Trophoblast cell (in vitro differentiated cells and primary cell): Measurements from ENCODE around the gene DZANK1.
A peak's percentile ranks its signal among the peaks of the same experiment; 100 is the strongest.

ENCODE experiments used
- DNase-seq, 2 donors: peaks; one replicate each; pipeline ENCODE4 v3.0.0-alpha.2; 2016
- H2AFZ ChIP-seq: 2 replicates; pipeline ENCODE4 v1.6.1; 2013; ENCODE audit warnings: low read length, moderate library complexity, mild to moderate bottlenecking; ENCODE audit not compliant: insufficient read depth, poor library complexity
- H2AK5ac ChIP-seq: 2 replicates; pipeline ENCODE4 v1.6.1; 2013; ENCODE audit warnings: mild to moderate bottlenecking, low read length
- H2BK120ac ChIP-seq: 2 replicates; pipeline ENCODE4 v1.6.1; 2013; ENCODE audit warnings: low read length, mild to moderate bottlenecking, moderate library complexity; ENCODE audit not compliant: insufficient read depth, poor library complexity
- H2BK12ac ChIP-seq: 2 replicates; pipeline ENCODE4 v1.6.1; 2013; ENCODE audit warnings: mild to moderate bottlenecking, low read length, moderate library complexity
- H2BK5ac ChIP-seq: 2 replicates; pipeline ENCODE4 v1.6.1; 2013; ENCODE audit warnings: low read length, low read depth, moderate library complexity, mild to moderate bottlenecking; ENCODE audit not compliant: poor library complexity
- H3K14ac ChIP-seq: 2 replicates; pipeline ENCODE4 v1.6.1; 2013; ENCODE audit warnings: mild to moderate bottlenecking, low read length
- H3K18ac ChIP-seq: 2 replicates; pipeline ENCODE4 v1.6.1; 2013; ENCODE audit warnings: mild to moderate bottlenecking, low read length
- H3K23ac ChIP-seq: 2 replicates; pipeline ENCODE4 v1.6.1; 2013; ENCODE audit warnings: low read length
- H3K27ac ChIP-seq: 2 replicates; pipeline ENCODE4 v1.5.1; 2013; ENCODE audit warnings: low read depth, mild to moderate bottlenecking, inconsistent platforms, low read length, moderate library complexity
- H3K27me3 ChIP-seq: 2 replicates; pipeline ENCODE4 v1.6.1; 2013; ENCODE audit warnings: inconsistent platforms, mild to moderate bottlenecking, low read length, moderate library complexity; ENCODE audit not compliant: insufficient read depth
- H3K36me3 ChIP-seq, 2 experiments: 1 replicate in 1 of 2; 2 replicates in 1 of 2; pipeline ENCODE4 v1.6.1; 2013; ENCODE audit warnings: low read length in 2 of 2, mild to moderate bottlenecking in 2 of 2, moderate library complexity in 1 of 2; ENCODE audit not compliant: insufficient read depth in 2 of 2, control insufficient read depth in 1 of 2
- H3K4ac ChIP-seq: 2 replicates; pipeline ENCODE4 v1.6.1; 2013; ENCODE audit warnings: low read depth, mild to moderate bottlenecking, low read length, moderate library complexity
- H3K4me1 ChIP-seq, 2 experiments: 1 replicate in 1 of 2; 2 replicates in 1 of 2; pipeline ENCODE4 v1.6.1; 2013; ENCODE audit warnings: low read length in 2 of 2, mild to moderate bottlenecking in 2 of 2, moderate library complexity in 1 of 2; ENCODE audit not compliant: insufficient read depth in 2 of 2, control insufficient read depth in 1 of 2
- H3K4me2 ChIP-seq: 2 replicates; pipeline ENCODE4 v1.6.1; 2013; ENCODE audit warnings: inconsistent platforms, mild to moderate bottlenecking, low read length, moderate library complexity
- H3K4me3 ChIP-seq: 2 replicates; pipeline ENCODE4 v1.5.1; 2013; ENCODE audit warnings: mild to moderate bottlenecking, low read depth, low read length, inconsistent platforms
- H3K79me1 ChIP-seq: one replicate; pipeline ENCODE4 v1.6.1; 2013; ENCODE audit warnings: low read length
- H3K79me2 ChIP-seq: 2 replicates; pipeline ENCODE4 v1.6.1; 2013; ENCODE audit warnings: low read length, mild to moderate bottlenecking; ENCODE audit not compliant: control insufficient read depth, insufficient read depth, poor library complexity
- H3K9ac ChIP-seq: 2 replicates; pipeline ENCODE4 v1.6.1; 2013; ENCODE audit warnings: mild to moderate bottlenecking, low read length
- H3K9me3 ChIP-seq: 2 replicates; pipeline ENCODE4 v1.6.1; 2013; ENCODE audit warnings: low read depth, mild to moderate bottlenecking, control low read depth, inconsistent platforms, low read length; ENCODE audit not compliant: insufficient read depth
- H4K12ac ChIP-seq: 2 replicates; pipeline ENCODE4 v1.6.1; 2013; ENCODE audit warnings: low read depth, mild to moderate bottlenecking, low read length, moderate library complexity
- H4K8ac ChIP-seq: 2 replicates; pipeline ENCODE4 v1.6.1; 2013; ENCODE audit warnings: low read depth, mild to moderate bottlenecking, low read length, moderate library complexity
- H4K91ac ChIP-seq: one replicate; pipeline ENCODE4 v1.6.1; 2013; ENCODE audit warnings: low read depth, mild to moderate bottlenecking, low read length, moderate library complexity
- WGBS: extraction: QIAGEN DNeasy Blood & Tissue Kit; methylation state at CpG from one replicate; pipeline ENCODE4 v1.1.7; 2013; ENCODE audit warnings: missing lambda C conversion rate; ENCODE audit not compliant: insufficient read length, insufficient coverage; ENCODE audit errors: extremely low coverage; 5-methylcytosine and 5-hydroxymethylcytosine counted together

Gene DZANK1

DNA sequence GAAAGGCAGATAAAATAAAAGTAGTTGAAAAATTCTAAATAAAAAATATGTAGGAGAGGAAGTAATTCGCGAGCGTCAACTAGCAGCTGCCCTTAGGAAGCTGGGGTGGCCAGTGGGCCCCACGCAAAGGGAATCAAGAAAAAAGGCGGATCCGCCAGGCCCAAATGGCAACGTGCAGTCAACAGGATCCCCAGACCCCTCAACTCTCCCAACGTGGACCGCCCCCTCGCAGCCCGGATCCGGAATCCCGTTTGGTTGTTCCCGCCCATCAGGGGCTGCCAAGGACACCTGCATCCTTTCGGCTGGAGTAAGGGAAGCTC is 296 bp downstream of the DZANK1 start:
- no peaks in the 10 kb centered on the region for H3K9me3 ChIP-seq
- WGBS = no CpG with 5 or more reads among the region's 15 CpGs
- H3K27me3 ChIP-seq = no peaks in the 10 kb centered on the region
- no peaks in the 10 kb centered on the region for H3K79me2 ChIP-seq
- H2BK12ac ChIP-seq = no peak overlapping the region
- H4K91ac ChIP-seq = no peak overlapping the region
- no peak overlapping the region for H3K23ac ChIP-seq
- peak overlapping the region; percentile 62 for H4K8ac ChIP-seq
- no peak overlapping the region for H2AK5ac ChIP-seq
- no peak for DNase-seq
- H2BK120ac ChIP-seq = no peak overlapping the region
- H4K12ac ChIP-seq = no peak overlapping the region
- peaks cover 2 to 5% of the 10 kb centered on the region in 2 experiments for H3K4me1 ChIP-seq
- H3K27ac ChIP-seq = no peak overlapping the region
- peak overlapping the region; percentile 62 for H3K9ac ChIP-seq
- peak overlapping the region; percentile 87 for H3K4me3 ChIP-seq
- H2AFZ ChIP-seq = peak overlapping the region; percentile 75
- peak overlapping the region; percentile 78 for H3K4me2 ChIP-seq
- H3K36me3 ChIP-seq = peaks cover 6 to 12% of the 10 kb centered on the region in 2 experiments
- no peak overlapping the region for H2BK5ac ChIP-seq
- peaks cover 5% of the 10 kb centered on the region for H3K79me1 ChIP-seq
- no peak overlapping the region for H3K14ac ChIP-seq
- no peak overlapping the region for H3K4ac ChIP-seq
- no peak overlapping the region for H3K18ac ChIP-seq

GRCh38 chr20:18465536-18466200 is 1.2 kb downstream of the DZANK1 start:
- H3K4ac ChIP-seq = no peak overlapping the region
- no peaks in the 10 kb centered on the region for H3K79me2 ChIP-seq
- no peak overlapping the region for H3K27ac ChIP-seq
- DNase-seq = no peak
- H2BK12ac ChIP-seq = no peak overlapping the region
- H4K91ac ChIP-seq = no peak overlapping the region
- no peak overlapping the region for H3K4me3 ChIP-seq
- H2AFZ ChIP-seq = no peak overlapping the region
- no peak overlapping the region for H3K9ac ChIP-seq
- WGBS = no CpG with 5 or more reads among the region's 6 CpGs
- no peaks in the 10 kb centered on the region for H3K9me3 ChIP-seq
- no peak overlapping the region for H3K18ac ChIP-seq
- no peak overlapping the region for H4K8ac ChIP-seq
- no peak overlapping the region for H3K23ac ChIP-seq
- H4K12ac ChIP-seq = no peak overlapping the region
- no peaks in the 10 kb centered on the region for H3K27me3 ChIP-seq
- no peak overlapping the region for H2BK120ac ChIP-seq
- no peak overlapping the region for H2AK5ac ChIP-seq
- peaks cover 5% of the 10 kb centered on the region for H3K79me1 ChIP-seq
- H3K4me1 ChIP-seq = peaks cover 2 to 5% of the 10 kb centered on the region in 2 experiments
- H3K36me3 ChIP-seq = peaks cover 2 to 4% of the 10 kb centered on the region in 2 experiments
- no peak overlapping the region for H3K4me2 ChIP-seq
- H2BK5ac ChIP-seq = no peak overlapping the region
- no peak overlapping the region for H3K14ac ChIP-seq

DNA sequence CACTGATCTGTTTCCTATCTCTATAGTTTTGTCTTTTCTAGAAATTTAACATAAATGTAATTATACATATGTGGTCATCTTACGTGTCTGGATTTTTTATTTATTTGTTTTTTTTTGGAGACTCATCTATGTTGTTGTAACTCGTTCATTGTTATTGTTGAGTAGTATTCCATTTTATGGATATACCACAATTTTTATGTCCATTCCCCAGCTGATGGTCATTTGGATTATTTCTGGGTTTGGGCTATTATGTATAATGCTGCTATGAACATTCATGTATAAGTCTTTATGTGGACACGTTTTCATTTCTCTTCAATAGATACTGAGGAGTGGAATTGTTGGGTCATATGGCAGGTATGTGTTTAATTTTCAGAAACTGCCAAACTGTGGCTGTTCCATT is 10.2 kb downstream of the DZANK1 start:
- Histone ChIP-seq H3K9ac (no peak overlapping the region), H4K91ac (no peak overlapping the region), H3K18ac (no peak overlapping the region), H3K9me3 (peaks cover 2% of the 10 kb centered on the region), H2AK5ac (no peak overlapping the region), H3K79me2 (no peaks in the 10 kb centered on the region), H3K4me2 (no peak overlapping the region), H3K23ac (no peak overlapping the region), H3K27me3 (no peaks in the 10 kb centered on the region), H3K4me1 (no peaks in the 10 kb centered on the region), H3K4ac (no peak overlapping the region), H4K8ac (no peak overlapping the region), H3K27ac (no peak overlapping the region), H3K36me3 (no peaks in the 10 kb centered on the region), H3K14ac (no peak overlapping the region), H4K12ac (no peak overlapping the region), H2BK12ac (no peak overlapping the region), H3K79me1 (no peaks in the 10 kb centered on the region), H2BK120ac (no peak overlapping the region), H2AFZ (no peak overlapping the region), H3K4me3 (no peak overlapping the region), H2BK5ac (no peak overlapping the region)
- no CpG with 5 or more reads among the region's 3 CpGs for WGBS
- DNase-seq = no peak

GRCh38 chr20:18443886-18444285 is 22.9 kb downstream of the DZANK1 start:
- Histone ChIP-seq H3K36me3 (no peaks in the 10 kb centered on the region), H3K4ac (no peak overlapping the region), H3K79me1 (no peaks in the 10 kb centered on the region), H3K23ac (no peak overlapping the region), H3K14ac (no peak overlapping the region), H3K9ac (no peak overlapping the region), H3K79me2 (no peaks in the 10 kb centered on the region), H3K4me2 (no peak overlapping the region), H3K27me3 (no peaks in the 10 kb centered on the region), H3K18ac (no peak overlapping the region), H3K4me3 (no peak overlapping the region), H4K12ac (no peak overlapping the region), H3K27ac (no peak overlapping the region), H2BK120ac (no peak overlapping the region), H2AFZ (no peak overlapping the region), H2BK5ac (no peak overlapping the region), H3K4me1 (no peaks in the 10 kb centered on the region), H2AK5ac (no peak overlapping the region), H2BK12ac (no peak overlapping the region), H4K8ac (no peak overlapping the region), H3K9me3 (no peaks in the 10 kb centered on the region), H4K91ac (no peak overlapping the region)
- WGBS = no CpG with 5 or more reads among the region's 4 CpGs
- DNase-seq = no peak
